Osteoblast (primary cell): ENCODE measurements around the gene FBLN1. TPM values are rescaled to one million over a fixed set of nuclear protein-coding genes. Genes with fewer than 3 reads are reported as not detected.

ENCODE experiments used
- DNase-seq: peaks from one replicate; pipeline ENCODE4 v3.0.0; 2011; ENCODE audit warnings: low spot score, mixed read lengths; ENCODE audit not compliant: insufficient read length; ENCODE audit errors: missing footprints
- H2AFZ ChIP-seq: 2 replicates; pipeline ENCODE4 v1.6.0; 2011; ENCODE audit warnings: mild to moderate bottlenecking, low read length
- H3K27ac ChIP-seq: 2 replicates; pipeline ENCODE4 v1.5.1; 2011; ENCODE audit warnings: mild to moderate bottlenecking, low read depth, low read length, moderate library complexity
- H3K27me3 ChIP-seq: 2 replicates; pipeline ENCODE4 v1.6.0; 2012; ENCODE audit warnings: mild to moderate bottlenecking, control low read depth, inconsistent platforms, low read length, moderate library complexity; ENCODE audit not compliant: insufficient read depth
- H3K36me3 ChIP-seq: 2 replicates; pipeline ENCODE4 v1.5.1; 2011; ENCODE audit warnings: mild to moderate bottlenecking, low read length, control low read depth, moderate library complexity; ENCODE audit not compliant: insufficient read depth
- H3K4me1 ChIP-seq: 2 replicates; pipeline ENCODE4 v1.5.1; 2011; ENCODE audit warnings: mild to moderate bottlenecking, low read length, control low read depth, moderate library complexity; ENCODE audit not compliant: insufficient read depth
- H3K4me2 ChIP-seq: 2 replicates; pipeline ENCODE4 v1.6.0; 2011; ENCODE audit warnings: mild to moderate bottlenecking, low read length; ENCODE audit not compliant: insufficient read depth
- H3K4me3 ChIP-seq: fragments of 200-600 bp; sonication (generic); 3 replicates; pipeline ENCODE4 v1.5.1; 2012; ENCODE audit warnings: mild to moderate bottlenecking, low read length, inconsistent platforms; ENCODE audit not compliant: insufficient read depth
- H3K79me2 ChIP-seq: 2 replicates; pipeline ENCODE4 v1.6.0; 2012; ENCODE audit warnings: mild to moderate bottlenecking, low read length, control low read depth, inconsistent platforms; ENCODE audit not compliant: insufficient read depth
- H3K9me3 ChIP-seq: 2 replicates; pipeline ENCODE4 v1.5.1; 2011; ENCODE audit warnings: low read depth, low read length, control low read depth
- H4K20me1 ChIP-seq: 2 replicates; pipeline ENCODE4 v1.6.0; 2012; ENCODE audit warnings: mild to moderate bottlenecking, low read length, control low read depth; ENCODE audit not compliant: insufficient read depth
- CTCF ChIP-seq: IDR thresholded peaks from 2 replicates; pipeline ENCODE4 v1.5.1; 2011; ENCODE audit warnings: mild to moderate bottlenecking, low read depth, low read length, moderate library complexity; ENCODE audit errors: extremely low read depth
- total RNA-seq: library from RNA; depleted of rRNA; stranded (reverse); fragments of >200 nt; gene quantifications from 2 replicates; pipeline ENCODE4 v1.2.3, GENCODE V29; 2012

FBLN1 gene
- total RNA-seq, 1 donor: 88.3 TPM

GRCh38 chr22:45544588-45545170 lies 42.0 kb downstream of the FBLN1 start:
- TF ChIP-seq CTCF: no peak
- no peak overlapping the region for H3K4me3 ChIP-seq
- no peak overlapping the region for H2AFZ ChIP-seq
- DNase-seq: peak; percentile 77
- no peak overlapping the region for H3K27ac ChIP-seq
- no peak overlapping the region for H3K4me2 ChIP-seq
- H4K20me1 ChIP-seq: no peaks in the 10 kb centered on the region
- no peaks in the 10 kb centered on the region for H3K9me3 ChIP-seq
- peaks cover 13% of the 10 kb centered on the region for H3K36me3 ChIP-seq
- no peaks in the 10 kb centered on the region for H3K79me2 ChIP-seq
- H3K4me1 ChIP-seq: peaks cover 13% of the 10 kb centered on the region
- H3K27me3 ChIP-seq: no peaks in the 10 kb centered on the region

- no peak for TF ChIP-seq CTCF
- H2AFZ ChIP-seq: no peak overlapping the region
- no peak overlapping the region for H3K4me2 ChIP-seq
- H3K9me3 ChIP-seq: no peaks in the 10 kb centered on the region
- no peak overlapping the region for H3K4me3 ChIP-seq
- no peak overlapping the region for H3K27ac ChIP-seq
- H3K36me3 ChIP-seq: peaks cover 18% of the 10 kb centered on the region
- peaks cover 21% of the 10 kb centered on the region for H3K4me1 ChIP-seq
- H4K20me1 ChIP-seq: no peaks in the 10 kb centered on the region
- H3K79me2 ChIP-seq: no peaks in the 10 kb centered on the region
- no peaks in the 10 kb centered on the region for H3K27me3 ChIP-seq
- peak; percentile 38 for DNase-seq
Measured at GRCh38 chr22:45546333-45547015, 43.8 kb downstream of the FBLN1 start.

- no peak overlapping the region for H3K4me2 ChIP-seq
- H3K27me3 ChIP-seq: no peaks in the 10 kb centered on the region
- no peak for TF ChIP-seq CTCF
- H2AFZ ChIP-seq: no peak overlapping the region
- H3K4me1 ChIP-seq: peaks cover 26% of the 10 kb centered on the region
- no peaks in the 10 kb centered on the region for H4K20me1 ChIP-seq
- no peak overlapping the region for H3K27ac ChIP-seq
- H3K9me3 ChIP-seq: no peaks in the 10 kb centered on the region
- DNase-seq: peak; percentile 73
- H3K4me3 ChIP-seq: no peak overlapping the region
- H3K36me3 ChIP-seq: peaks cover 18% of the 10 kb centered on the region
- no peaks in the 10 kb centered on the region for H3K79me2 ChIP-seq
Measured at GRCh38 chr22:45547016-45547345, 44.3 kb downstream of the FBLN1 start.

GRCh38 chr22:45547731-45548130 lies 45.0 kb downstream of the FBLN1 start:
- TF ChIP-seq CTCF: no peak
- no peak overlapping the region for H3K4me3 ChIP-seq
- peak; percentile 73 for DNase-seq
- no peak overlapping the region for H2AFZ ChIP-seq
- no peak overlapping the region for H3K27ac ChIP-seq
- no peaks in the 10 kb centered on the region for H3K9me3 ChIP-seq
- H3K36me3 ChIP-seq: peaks cover 18% of the 10 kb centered on the region
- H3K4me1 ChIP-seq: peaks cover 33% of the 10 kb centered on the region
- H3K4me2 ChIP-seq: no peak overlapping the region
- H3K27me3 ChIP-seq: no peaks in the 10 kb centered on the region
- no peaks in the 10 kb centered on the region for H3K79me2 ChIP-seq
- H4K20me1 ChIP-seq: no peaks in the 10 kb centered on the region
